H1 (cell line): Measurements from ENCODE around the gene NMNAT3. TPM values are rescaled to one million over a fixed set of nuclear protein-coding genes. Genes with fewer than 3 reads are reported as not detected.
A peak's percentile ranks its signal among the peaks of the same experiment; 100 is the strongest.

Experiments
- ASH2L ChIP-seq: fragments of 200-600, 300-600 bp; sonication (generic); IDR thresholded peaks from one replicate; pipeline ENCODE4 v1.7.1; 2017; ENCODE audit warnings: low read length
- E2F6 ChIP-seq: IDR thresholded peaks from 2 replicates; pipeline ENCODE4 v1.6.1; 2012; ENCODE audit warnings: inconsistent platforms
- KDM4A ChIP-seq: IDR thresholded peaks from one replicate; pipeline ENCODE4 v1.7.1; 2012; ENCODE audit warnings: low read depth, mild to moderate bottlenecking, moderate library complexity, low read length, inconsistent platforms; ENCODE audit not compliant: severe bottlenecking
- POLR2AphosphoS5 ChIP-seq: IDR thresholded peaks from 2 replicates; pipeline ENCODE4 v1.6.1; 2011; ENCODE audit warnings: low read depth, low read length
- SP1 ChIP-seq: IDR thresholded peaks from 2 replicates; pipeline ENCODE4 v1.6.1; 2011; ENCODE audit warnings: low read depth, low read length
- polyA plus RNA-seq, 7 experiments: library from polyadenylated mRNA; depleted of rRNA in 3 of 7; stranded (reverse) in 5 of 7; unstranded in 2 of 7; fragments of >200 nt in 5 of 7; fragments of 200-250 nt in 2 of 7; gene quantifications; 1 replicate in 5 of 7; 2 replicates in 1 of 7; 4 replicates in 1 of 7; pipeline versions ENCODE4 v1.2.1 to v1.2.3, GENCODE V29; 2011 to 2013; ENCODE audit warnings: missing spikeins in 2 of 7, mixed read lengths in 2 of 7
- total RNA-seq: library from RNA; stranded (reverse); fragmentation: NEBNext Ultra II Directional; extraction: Animal tissue kit (Norgen Biotek cat#: 25700); gene quantifications from 2 replicates; pipeline ENCODE4 v1.2.1, GENCODE V29; 2021
- TF ChIP-seq, protein P1 (sequence below): IDR thresholded peaks from 2 replicates; pipeline ENCODE4 v1.6.1; 2011; ENCODE audit warnings: low read length, improper control_type of control experiment

NMNAT3 gene
- total and polyA plus RNA-seq, 2 of the 8 experiments (the other 6 are each of a cell fraction or from before 2014, with no cell fraction given): 4.2 to 4.3 TPM

DNA sequence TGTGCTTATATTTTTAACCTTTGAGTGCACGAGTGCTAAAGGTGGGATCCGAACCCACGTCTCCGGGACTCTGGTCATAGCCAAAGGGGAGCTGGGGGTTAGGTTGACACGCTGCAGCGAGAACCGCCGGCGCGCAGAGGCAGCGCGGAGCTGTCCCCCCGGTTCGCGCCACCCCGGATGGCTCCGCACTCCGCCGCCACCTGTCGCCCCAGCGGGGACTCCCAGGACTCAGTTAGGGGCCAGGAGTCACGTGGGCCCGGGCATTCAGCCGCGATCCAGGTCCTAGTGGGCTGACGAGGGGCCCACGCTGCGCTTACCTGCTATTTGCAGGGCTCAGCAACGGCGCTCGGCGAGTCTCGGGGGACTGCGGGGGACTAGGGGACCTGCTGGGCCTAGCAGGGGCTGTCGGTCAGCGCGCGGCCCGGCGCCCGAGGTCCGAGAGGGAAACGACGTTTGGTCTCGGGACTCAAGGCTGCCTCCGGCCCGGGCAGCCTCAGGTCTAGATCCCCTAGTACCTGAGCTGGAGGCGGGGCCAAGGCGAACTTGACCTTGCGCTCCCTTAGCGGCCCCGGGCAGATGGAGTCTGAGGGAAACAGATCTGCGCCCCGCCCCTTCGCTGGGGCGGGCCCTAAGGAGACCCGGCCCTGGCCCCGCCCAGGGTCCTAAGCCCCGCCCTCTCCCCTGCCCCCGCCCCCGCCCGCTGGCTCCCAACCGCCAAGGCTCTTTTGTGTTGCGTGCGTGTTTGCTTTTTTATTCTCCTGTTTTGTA, at the start of gene NMNAT3 (continued):
- TF ChIP-seq KDM4A: peak; percentile 94
- TF ChIP-seq, protein P1, sequence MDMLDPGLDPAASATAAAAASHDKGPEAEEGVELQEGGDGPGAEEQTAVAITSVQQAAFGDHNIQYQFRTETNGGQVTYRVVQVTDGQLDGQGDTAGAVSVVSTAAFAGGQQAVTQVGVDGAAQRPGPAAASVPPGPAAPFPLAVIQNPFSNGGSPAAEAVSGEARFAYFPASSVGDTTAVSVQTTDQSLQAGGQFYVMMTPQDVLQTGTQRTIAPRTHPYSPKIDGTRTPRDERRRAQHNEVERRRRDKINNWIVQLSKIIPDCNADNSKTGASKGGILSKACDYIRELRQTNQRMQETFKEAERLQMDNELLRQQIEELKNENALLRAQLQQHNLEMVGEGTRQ: peak; percentile 61
- peak; percentile 55; the same call in 1 of the 2 replicates for TF ChIP-seq E2F6
- TF ChIP-seq ASH2L: peak; percentile 61
- TF ChIP-seq POLR2AphosphoS5: no peak
- peak; percentile 32; the same call in 1 of the 2 replicates for TF ChIP-seq SP1
- TF ChIP-seq, all 59 proteins: peak for 10
